ES-I3 (cell line): ENCODE data around the gene IGF1R.

Experiments
- H3K36me3 ChIP-seq: 2 replicates; pipeline ENCODE4 v1.6.1; 2013; ENCODE audit warnings: mild to moderate bottlenecking, low read length, control low read depth, moderate library complexity; ENCODE audit not compliant: insufficient read depth
- H3K4me1 ChIP-seq: 2 replicates; pipeline ENCODE4 v1.6.1; 2013; ENCODE audit warnings: mild to moderate bottlenecking, control low read depth, low read length; ENCODE audit not compliant: insufficient read depth
- H3K9ac ChIP-seq: 2 replicates; pipeline ENCODE4 v1.6.1; 2013; ENCODE audit warnings: low read depth, mild to moderate bottlenecking, low read length, moderate library complexity
- H3K9me3 ChIP-seq: 2 replicates; pipeline ENCODE4 v1.6.1; 2013; ENCODE audit warnings: mild to moderate bottlenecking, low read length, moderate library complexity; ENCODE audit not compliant: control insufficient read depth, insufficient read depth

IGF1R gene

DNA sequence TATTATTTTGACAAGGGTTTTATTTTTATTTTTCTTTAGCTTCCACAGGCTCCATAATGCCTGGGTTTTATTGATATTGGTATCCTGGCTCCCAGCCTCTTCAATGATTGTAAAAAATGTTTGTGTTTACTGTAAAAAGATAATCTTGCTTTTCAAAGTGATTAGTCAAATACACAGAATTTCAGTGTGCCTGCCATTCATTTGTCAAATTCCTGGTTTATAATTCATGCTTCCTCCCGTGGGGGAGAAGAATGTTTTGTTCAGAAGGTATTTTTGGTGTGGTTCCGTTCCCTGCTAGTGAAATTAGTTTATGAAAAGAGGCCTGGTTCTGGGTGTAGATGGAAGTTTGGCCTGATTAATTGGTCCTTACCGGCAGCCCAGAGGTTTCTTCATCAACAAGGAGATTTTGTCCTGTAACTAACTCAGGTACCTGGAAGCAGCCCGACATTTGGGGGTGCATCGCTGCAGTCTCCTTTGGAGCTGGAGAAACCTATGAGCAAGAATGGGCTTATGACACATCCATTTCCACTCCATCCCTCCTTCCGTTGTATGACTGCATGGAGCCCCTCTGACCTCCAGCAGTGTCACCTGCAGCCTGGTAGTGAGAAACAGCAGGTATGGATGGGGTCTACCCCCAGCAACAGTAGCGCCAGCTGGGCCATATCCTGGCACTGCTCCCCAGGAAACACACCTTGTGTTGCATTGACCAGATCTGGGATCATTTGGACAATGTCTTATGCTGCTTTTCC lies 257.8 kb downstream of the IGF1R start:
- peaks cover 26% of the 10 kb centered on the region for H3K36me3 ChIP-seq
- no peaks in the 10 kb centered on the region for H3K9me3 ChIP-seq
- H3K4me1 ChIP-seq: peaks cover 17% of the 10 kb centered on the region
- no peak overlapping the region for H3K9ac ChIP-seq

DNA sequence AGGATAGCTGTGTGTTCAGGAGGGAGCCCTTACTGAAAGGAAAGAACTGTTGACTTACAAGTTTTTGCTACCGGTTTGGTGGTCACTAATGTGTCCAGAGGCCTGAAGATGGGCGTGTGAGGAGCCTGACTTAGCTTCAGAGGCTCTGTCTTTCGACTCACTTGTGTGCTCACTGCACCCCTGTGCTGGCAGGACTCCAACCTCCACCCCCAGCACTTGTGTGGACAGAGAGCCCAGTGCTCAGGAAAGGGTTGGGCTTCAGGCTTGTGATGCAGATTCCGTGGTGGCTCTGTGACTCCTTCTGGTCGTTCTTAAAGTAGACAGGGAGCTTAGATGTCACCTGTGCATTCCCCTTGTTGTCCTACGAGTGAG lies 258.4 kb downstream of the IGF1R start:
- H3K4me1 ChIP-seq: peaks cover 17% of the 10 kb centered on the region
- H3K9ac ChIP-seq: no peak overlapping the region
- H3K36me3 ChIP-seq: peaks cover 32% of the 10 kb centered on the region
- no peaks in the 10 kb centered on the region for H3K9me3 ChIP-seq

DNA sequence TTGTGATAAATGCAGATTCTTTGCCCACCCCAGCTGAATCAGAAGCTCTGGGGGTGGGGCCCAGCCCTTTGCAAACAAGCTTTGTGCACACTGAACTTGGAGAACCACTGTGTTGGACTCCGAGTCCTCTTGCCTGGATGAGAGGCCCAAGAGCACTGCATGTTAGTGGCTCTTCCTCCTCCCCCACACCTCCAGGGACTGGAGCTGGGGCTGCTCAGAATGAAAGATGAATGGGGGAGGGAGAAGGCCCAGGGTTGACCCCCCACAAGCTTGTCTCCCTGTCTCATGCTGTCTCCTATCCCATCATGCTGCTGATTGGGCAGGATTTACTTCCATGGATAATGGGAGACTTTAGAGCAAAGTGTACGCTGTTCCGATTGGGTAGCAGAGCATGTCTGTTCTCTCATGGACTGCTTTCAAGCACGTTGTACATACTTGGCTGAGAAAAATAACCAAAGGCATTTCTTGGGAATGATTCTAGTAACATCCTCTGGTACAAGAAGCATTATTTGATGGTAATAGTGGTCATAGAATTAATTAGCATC lies 259.7 kb downstream of the IGF1R start:
- peaks cover 17% of the 10 kb centered on the region for H3K4me1 ChIP-seq
- peaks cover 40% of the 10 kb centered on the region for H3K36me3 ChIP-seq
- no peak overlapping the region for H3K9ac ChIP-seq
- H3K9me3 ChIP-seq: no peaks in the 10 kb centered on the region

DNA sequence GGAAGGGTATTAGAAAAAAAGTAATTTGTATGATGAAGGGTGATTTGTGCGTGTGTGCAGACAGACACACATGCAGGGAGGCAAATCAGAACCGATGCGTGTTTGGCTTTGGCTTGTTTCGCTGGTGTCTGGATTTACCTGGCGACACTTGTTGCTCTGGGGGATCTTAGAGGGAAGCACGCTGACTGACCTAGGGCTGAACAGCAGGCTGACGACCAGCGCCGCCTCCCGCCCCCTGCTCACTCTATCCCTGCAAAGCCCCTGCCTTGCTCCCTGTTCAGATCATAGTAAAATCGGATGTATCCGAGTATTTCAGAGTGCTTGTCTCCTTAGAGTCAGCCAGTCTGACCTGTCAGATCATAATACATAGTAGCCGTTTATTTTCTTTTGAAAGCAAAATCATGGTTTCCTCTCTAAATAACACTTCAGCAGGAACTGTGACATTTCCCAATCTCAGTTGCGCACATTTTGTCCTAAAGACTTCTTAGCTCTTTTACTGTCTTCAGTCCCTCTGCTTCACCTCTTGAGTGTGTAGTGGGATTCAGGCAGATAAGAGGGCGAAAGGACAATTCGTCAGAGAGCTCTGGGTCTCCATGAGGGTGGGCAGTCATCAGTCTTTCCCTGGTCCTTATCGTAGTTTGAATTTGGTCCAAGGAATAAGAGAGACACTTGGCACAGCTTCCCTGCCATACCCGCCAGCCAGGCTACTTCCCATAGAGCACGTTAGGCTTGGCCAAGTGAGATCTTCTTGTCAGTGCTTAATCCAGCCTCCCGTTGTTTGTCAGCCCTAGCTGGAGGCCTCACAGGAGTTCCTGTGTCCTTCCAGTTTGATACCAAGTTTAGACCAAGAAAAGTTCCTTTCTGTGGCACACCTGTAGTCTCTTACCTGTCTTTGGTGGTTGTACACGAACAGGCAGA lies 261.9 kb downstream of the IGF1R start:
- H3K36me3 ChIP-seq: peaks cover 55% of the 10 kb centered on the region
- H3K9me3 ChIP-seq: no peaks in the 10 kb centered on the region
- H3K4me1 ChIP-seq: peaks cover 13% of the 10 kb centered on the region; the same call in 1 of the 2 replicates
- no peak overlapping the region for H3K9ac ChIP-seq

DNA sequence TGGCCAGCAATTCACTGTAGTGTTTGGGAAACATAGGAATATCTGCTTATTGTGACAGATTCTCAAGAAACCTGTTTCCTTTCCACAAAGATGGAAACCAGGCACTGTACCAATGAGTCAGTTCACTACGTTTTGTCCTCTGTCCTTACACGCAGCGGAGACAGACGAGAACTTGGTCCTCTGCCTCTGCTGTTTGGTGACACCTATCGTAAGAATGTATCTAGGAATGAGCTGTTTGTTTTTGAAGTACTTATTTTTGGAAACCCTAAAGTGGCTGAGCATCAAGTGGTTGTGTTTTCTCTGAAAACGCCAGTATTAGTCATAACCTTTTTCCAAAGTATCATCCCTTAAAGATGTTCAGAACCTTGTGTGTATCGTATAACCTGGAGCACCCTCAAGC lies 266.3 kb downstream of the IGF1R start:
- Histone ChIP-seq H3K4me1 (no peaks in the 10 kb centered on the region), H3K9ac (no peak overlapping the region), H3K9me3 (no peaks in the 10 kb centered on the region), H3K36me3 (peaks cover 74% of the 10 kb centered on the region)

DNA sequence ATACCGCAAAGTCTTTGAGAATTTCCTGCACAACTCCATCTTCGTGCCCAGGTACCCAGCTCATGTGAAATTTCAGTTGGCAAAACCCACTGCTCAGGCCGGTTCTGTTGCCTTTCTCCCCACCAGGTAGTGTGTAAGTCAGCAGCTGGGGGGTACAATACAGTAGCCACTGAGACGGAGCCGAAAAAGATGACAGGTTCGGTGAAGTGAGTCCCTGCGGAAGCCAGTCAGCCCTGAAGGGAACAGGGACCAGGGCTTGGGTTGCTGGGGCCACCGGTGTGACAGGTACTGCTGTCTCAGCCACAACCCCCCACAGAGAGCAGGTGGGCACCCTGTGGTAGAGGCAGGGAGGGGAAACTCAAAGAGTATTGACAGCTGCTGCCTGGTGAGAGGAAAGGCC lies 268.5 kb downstream of the IGF1R start:
- peaks cover 60% of the 10 kb centered on the region for H3K36me3 ChIP-seq
- no peak overlapping the region for H3K9ac ChIP-seq

DNA sequence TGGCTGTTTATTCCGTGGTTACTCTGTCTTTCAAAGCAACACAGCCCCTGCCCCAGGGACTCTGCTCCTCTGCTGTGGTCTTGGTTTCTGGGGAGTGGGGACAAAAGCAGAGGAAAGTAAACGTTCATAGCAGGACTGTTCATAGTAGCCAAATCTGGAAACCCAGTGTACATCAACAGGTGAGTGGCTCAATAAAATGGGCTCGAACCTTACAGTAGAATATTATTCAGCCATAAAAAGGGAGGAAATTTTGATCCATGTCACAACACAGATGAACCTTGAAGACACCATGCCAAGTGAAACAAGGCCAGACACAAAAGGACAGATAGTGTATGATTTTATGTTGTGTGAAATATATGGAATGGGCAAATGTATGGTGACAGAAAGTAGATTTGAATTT lies 269.1 kb downstream of the IGF1R start:
- H3K36me3 ChIP-seq: peaks cover 62% of the 10 kb centered on the region
- H3K9me3 ChIP-seq: no peaks in the 10 kb centered on the region
- H3K9ac ChIP-seq: no peak overlapping the region
- H3K4me1 ChIP-seq: no peaks in the 10 kb centered on the region

More for the DNA sequence above, 268.5 kb downstream of the IGF1R start:
- Histone ChIP-seq H3K4me1 (no peaks in the 10 kb centered on the region), H3K9me3 (no peaks in the 10 kb centered on the region)

DNA sequence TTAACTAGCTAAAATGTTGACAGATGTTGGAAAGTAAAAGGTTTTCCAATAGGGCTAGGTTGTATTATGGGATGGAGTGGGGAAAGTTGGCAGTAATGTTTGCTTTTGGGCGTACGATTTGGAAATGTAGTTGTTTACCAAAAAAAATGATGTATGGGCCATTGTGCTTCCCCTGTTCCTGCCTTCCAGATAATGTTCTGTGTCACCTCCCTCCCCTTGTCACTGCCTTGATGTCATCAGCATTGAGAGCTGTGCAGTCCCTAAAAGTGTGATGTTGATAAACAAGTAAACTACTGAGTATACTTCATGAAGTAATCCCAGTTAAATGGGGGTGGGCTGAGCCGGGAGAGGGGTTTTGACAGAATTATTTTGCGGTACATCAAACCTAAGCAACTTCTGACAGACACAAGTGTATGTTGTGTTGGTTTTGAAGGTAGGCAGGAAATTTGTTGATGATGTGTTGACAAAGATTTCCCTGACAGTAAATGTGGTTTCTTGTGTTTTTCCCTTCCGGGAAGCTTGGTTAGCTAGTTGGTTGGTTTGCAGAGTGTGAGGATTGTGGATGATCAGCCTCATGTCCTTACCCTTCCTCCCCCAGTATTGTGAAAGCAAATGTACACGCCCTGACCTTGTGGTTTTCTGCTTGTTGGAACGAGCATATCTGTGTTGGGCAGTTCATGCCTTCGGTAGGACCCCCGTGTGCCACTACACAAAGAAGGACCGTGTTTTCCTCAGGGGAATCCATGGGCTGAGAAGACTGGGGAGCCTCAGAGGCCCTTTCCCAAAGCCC lies 271.9 kb downstream of the IGF1R start:
- no peak overlapping the region for H3K9ac ChIP-seq
- no peaks in the 10 kb centered on the region for H3K4me1 ChIP-seq
- no peaks in the 10 kb centered on the region for H3K9me3 ChIP-seq
- H3K36me3 ChIP-seq: peaks cover 62% of the 10 kb centered on the region

DNA sequence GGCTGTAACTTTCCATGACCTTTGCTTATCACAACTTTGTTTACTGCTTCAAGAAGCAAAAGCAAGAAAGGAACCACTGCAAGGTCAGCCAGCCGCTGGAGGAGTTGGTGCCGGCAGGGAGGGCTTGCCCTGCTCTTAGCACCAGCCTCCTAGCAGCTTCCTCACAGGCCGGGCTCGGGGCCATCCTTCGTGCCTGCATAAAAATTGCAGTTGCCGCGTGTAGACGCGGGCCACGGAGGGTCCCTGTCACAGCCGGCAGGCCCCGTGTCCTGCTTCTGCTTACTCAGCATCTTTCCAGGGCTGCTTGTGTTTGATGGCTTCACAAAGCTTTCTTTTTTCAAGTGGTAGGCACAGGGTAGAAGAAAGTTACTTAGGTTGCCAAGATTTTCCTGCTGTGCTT lies 274.8 kb downstream of the IGF1R start:
- Histone ChIP-seq H3K4me1 (no peaks in the 10 kb centered on the region), H3K36me3 (peaks cover 55% of the 10 kb centered on the region), H3K9ac (no peak overlapping the region), H3K9me3 (no peaks in the 10 kb centered on the region)

DNA sequence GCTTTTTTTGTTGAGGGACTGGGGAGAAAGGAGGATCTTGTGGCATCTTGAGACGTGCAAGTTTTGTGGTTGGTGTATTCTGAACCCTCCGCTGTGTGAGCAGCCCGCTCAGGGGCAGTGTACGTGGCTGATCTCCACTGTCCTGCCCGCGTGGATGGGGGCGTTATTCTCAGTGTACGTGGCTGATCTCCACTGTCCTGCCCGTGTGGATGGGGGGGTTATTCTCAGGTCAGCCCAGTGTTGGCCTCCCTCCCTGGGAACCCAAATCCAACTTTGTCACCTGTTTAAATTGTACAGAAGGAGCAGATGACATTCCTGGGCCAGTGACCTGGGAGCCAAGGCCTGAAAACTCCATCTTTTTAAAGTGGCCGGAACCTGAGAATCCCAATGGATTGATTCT lies 275.2 kb downstream of the IGF1R start:
- no peak overlapping the region for H3K9ac ChIP-seq
- H3K9me3 ChIP-seq: no peaks in the 10 kb centered on the region
- peaks cover 51% of the 10 kb centered on the region for H3K36me3 ChIP-seq
- H3K4me1 ChIP-seq: no peaks in the 10 kb centered on the region

DNA sequence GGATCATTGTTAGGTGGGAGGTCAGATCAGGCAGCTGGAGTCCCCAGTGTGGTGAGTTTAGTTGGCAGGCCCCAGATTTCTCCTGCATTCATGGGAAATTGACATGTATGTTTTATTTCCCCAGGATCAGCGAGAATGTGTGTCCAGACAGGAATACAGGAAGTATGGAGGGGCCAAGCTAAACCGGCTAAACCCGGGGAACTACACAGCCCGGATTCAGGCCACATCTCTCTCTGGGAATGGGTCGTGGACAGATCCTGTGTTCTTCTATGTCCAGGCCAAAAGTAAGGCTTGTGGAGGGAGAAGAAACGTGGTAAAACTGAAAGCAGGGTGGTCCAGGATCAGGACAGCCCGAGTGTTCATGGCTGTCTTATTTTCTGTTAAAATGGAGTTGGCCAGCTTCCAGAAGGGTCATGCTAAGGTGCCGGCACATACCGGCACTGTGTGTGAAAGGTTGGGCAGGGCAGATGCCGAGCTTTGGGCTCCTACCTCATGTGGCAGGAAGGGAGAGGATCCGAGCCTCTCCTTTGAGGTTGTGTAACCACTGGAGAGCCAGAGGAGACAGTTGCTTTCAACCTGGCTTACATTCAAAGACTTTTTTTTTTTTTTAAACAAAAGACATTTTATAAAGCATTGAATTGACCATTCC lies 276.2 kb downstream of the IGF1R start:
- Histone ChIP-seq H3K9me3 (no peaks in the 10 kb centered on the region), H3K36me3 (peaks cover 48% of the 10 kb centered on the region), H3K9ac (no peak overlapping the region), H3K4me1 (no peaks in the 10 kb centered on the region)

DNA sequence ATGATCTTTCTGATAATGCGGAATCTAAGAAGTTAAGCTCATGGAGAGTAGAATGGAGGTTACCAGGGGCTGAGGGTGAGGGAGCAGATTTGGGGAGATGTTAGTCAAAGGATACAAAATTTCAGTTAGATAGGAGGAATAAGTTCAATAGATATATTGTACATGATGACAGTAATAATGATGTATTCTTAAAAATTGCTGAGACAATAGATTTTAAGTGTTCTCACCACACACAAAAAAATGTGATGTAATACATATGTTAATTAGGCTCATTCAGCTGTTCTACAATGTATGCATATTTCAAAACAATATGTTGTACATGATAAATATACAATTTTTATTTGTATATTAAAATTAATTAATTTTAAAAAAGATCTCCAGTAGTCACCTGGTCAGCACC lies 277.9 kb downstream of the IGF1R start:
- H3K36me3 ChIP-seq: peaks cover 47% of the 10 kb centered on the region
- no peaks in the 10 kb centered on the region for H3K9me3 ChIP-seq
- H3K9ac ChIP-seq: no peak overlapping the region
- H3K4me1 ChIP-seq: no peaks in the 10 kb centered on the region

DNA sequence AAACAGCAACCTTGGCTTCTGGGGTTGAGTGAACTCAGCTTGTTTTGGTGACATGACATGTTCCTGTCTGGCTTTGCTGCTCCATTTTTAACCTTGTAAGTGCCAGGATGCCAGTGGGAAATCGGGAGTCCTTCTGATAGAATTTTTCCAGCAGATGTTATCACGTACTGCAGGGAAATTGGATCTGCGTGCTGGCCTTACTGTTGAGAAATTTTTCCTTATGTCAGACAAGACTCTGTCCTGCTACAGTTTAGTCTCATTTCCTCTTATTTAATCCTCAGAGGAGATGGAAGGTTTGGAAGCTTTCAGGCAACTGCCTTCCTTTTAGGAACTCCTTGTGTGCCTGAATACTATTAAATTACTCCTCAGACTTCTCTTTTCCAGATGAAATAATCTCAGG lies 278.7 kb downstream of the IGF1R start:
- H3K4me1 ChIP-seq: no peaks in the 10 kb centered on the region
- no peaks in the 10 kb centered on the region for H3K9me3 ChIP-seq
- peaks cover 47% of the 10 kb centered on the region for H3K36me3 ChIP-seq
- H3K9ac ChIP-seq: no peak overlapping the region

DNA sequence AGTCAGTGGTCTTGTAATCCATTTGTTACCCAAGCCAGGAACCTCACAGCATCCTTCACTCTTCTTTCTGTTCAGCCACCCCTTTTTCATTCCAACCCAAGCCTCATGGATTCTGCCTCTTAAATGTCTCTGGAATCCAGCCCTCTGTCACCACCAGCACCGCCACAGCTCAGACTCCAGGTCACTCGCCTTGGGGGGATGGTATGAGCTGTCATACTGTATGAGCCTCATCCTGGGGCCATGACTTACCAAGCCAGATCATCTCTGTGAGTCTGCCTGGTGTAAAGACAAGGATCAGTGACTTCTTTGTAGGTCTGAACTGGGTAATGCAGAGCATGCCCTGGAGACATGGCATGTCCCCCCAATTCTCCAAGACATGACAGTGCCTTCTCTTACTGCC lies 279.7 kb downstream of the IGF1R start:
- no peaks in the 10 kb centered on the region for H3K9me3 ChIP-seq
- peaks cover 40% of the 10 kb centered on the region for H3K36me3 ChIP-seq
- H3K4me1 ChIP-seq: no peaks in the 10 kb centered on the region
- H3K9ac ChIP-seq: no peak overlapping the region
